GM21390 (cell line): ENCODE results near the gene STRN.
A peak's percentile ranks its signal among the peaks of the same experiment; 100 is the strongest.
"Not testable (repeated sequence)": the region's sequence is repeated elsewhere in the genome, so short reads cannot be mapped to it uniquely, and the experiment has no call there.

Experiments used
- ATAC-seq: cut with Tn5 transposase; IDR thresholded peaks from one replicate; pipeline ENCODE4 v1.9.1; 2021; ENCODE audit not compliant: unreplicated experiment

The STRN gene

GRCh38 chr2:36912695-36913094, 53.6 kb downstream of the STRN start:
- no peak for ATAC-seq

GRCh38 chr2:36911012-36911411, 55.3 kb downstream of the STRN start:
- ATAC-seq, result no peak

GRCh38 chr2:36906277-36906676, 60.1 kb downstream of the STRN start:
- no peak for ATAC-seq

- ATAC-seq, result no peak
Observed at GRCh38 chr2:36904636-36905035, 61.7 kb downstream of the STRN start.

GRCh38 chr2:36902385-36903120, 63.8 kb downstream of the STRN start:
- ATAC-seq, result no peak

- no peak for ATAC-seq
Observed at GRCh38 chr2:36892805-36893204, 73.5 kb downstream of the STRN start.

GRCh38 chr2:36889795-36890194, 76.5 kb downstream of the STRN start:
- no peak for ATAC-seq

- not testable (repeated sequence) for ATAC-seq
Observed at GRCh38 chr2:36887095-36887494, 79.2 kb downstream of the STRN start.

GRCh38 chr2:36886664-36887063, 79.7 kb downstream of the STRN start:
- ATAC-seq, result no peak

GRCh38 chr2:36885605-36886004, 80.7 kb downstream of the STRN start:
- ATAC-seq, result no peak

- ATAC-seq, result no peak
Observed at GRCh38 chr2:36882532-36882931, 83.8 kb downstream of the STRN start.

GRCh38 chr2:36881816-36882215, 84.5 kb downstream of the STRN start:
- ATAC-seq, result no peak

GRCh38 chr2:36878429-36878828, 87.9 kb downstream of the STRN start:
- ATAC-seq, result no peak

GRCh38 chr2:36871068-36871707, 95.1 kb downstream of the STRN start:
- ATAC-seq, result no peak

- ATAC-seq, result no peak
Observed at GRCh38 chr2:36869606-36870005, 96.7 kb downstream of the STRN start.

GRCh38 chr2:36861896-36862295, 104.4 kb downstream of the STRN start:
- no peak for ATAC-seq

GRCh38 chr2:36859366-36859792, 107.0 kb downstream of the STRN start:
- no peak for ATAC-seq

GRCh38 chr2:36858551-36859365, 107.6 kb downstream of the STRN start:
- peak; percentile 75 for ATAC-seq

GRCh38 chr2:36857713-36858112, 108.6 kb downstream of the STRN start:
- no peak for ATAC-seq

- ATAC-seq, result no peak
Observed at GRCh38 chr2:36855429-36855828, 110.9 kb downstream of the STRN start.

GRCh38 chr2:36854241-36854640, 112.1 kb downstream of the STRN start:
- no peak for ATAC-seq

GRCh38 chr2:36849265-36849664, 117.1 kb downstream of the STRN start:
- no peak for ATAC-seq
